ENCODE results near the gene HORMAD1.
"Not testable (repeated sequence)": the region's sequence is repeated elsewhere in the genome, so short reads cannot be mapped to it uniquely, and the experiment has no call there.

The HORMAD1 gene

GRCh38 chr1:150696995-150697927, 23.4 kb downstream of the HORMAD1 start, which contains the start of gene GOLPH3L:
Gene GOLPH3L (minus strand): TSS chr1:150697154. CDS start chr1:150694838, 2,316 bp downstream.
- DNase-seq, result peak; percentile 99

GRCh38 chr1:150696590-150696989, 24.1 kb downstream of the HORMAD1 start:
- no peak for DNase-seq

GRCh38 chr1:150696162-150696561, 24.5 kb downstream of the HORMAD1 start:
- DNase-seq, result no peak

- DNase-seq, result no peak
These were observed 25.1 kb downstream of the HORMAD1 start for GRCh38 chr1:150695561-150695960.

- no peak for DNase-seq
These were observed 28.0 kb downstream of the HORMAD1 start for GRCh38 chr1:150692720-150693119.

- no peak for DNase-seq
These were observed 31.9 kb downstream of the HORMAD1 start for GRCh38 chr1:150688763-150689162.

- DNase-seq, result no peak
These were observed 34.4 kb downstream of the HORMAD1 start for GRCh38 chr1:150686275-150686674.

- DNase-seq, result no peak
These were observed 36.8 kb downstream of the HORMAD1 start for GRCh38 chr1:150683914-150684313.

- DNase-seq, result no peak
These were observed 41.7 kb downstream of the HORMAD1 start for GRCh38 chr1:150678988-150679387.

- no peak for DNase-seq
These were observed 45.8 kb downstream of the HORMAD1 start for GRCh38 chr1:150674881-150675280.

GRCh38 chr1:150663321-150663720, 57.4 kb downstream of the HORMAD1 start:
- no peak for DNase-seq

GRCh38 chr1:150662811-150663210, 57.9 kb downstream of the HORMAD1 start:
- no peak for DNase-seq

- DNase-seq, result no peak
These were observed 59.5 kb downstream of the HORMAD1 start for GRCh38 chr1:150661156-150661555.

- no peak for DNase-seq
These were observed 60.1 kb downstream of the HORMAD1 start for GRCh38 chr1:150660584-150660983.

- DNase-seq, result not testable (repeated sequence)
These were observed 63.6 kb downstream of the HORMAD1 start for GRCh38 chr1:150657064-150657463.

- DNase-seq, result not testable (repeated sequence)
These were observed 66.1 kb downstream of the HORMAD1 start for GRCh38 chr1:150654635-150655034.

- no peak for DNase-seq
These were observed 70.5 kb downstream of the HORMAD1 start for GRCh38 chr1:150650193-150650592.

- DNase-seq, result no peak
These were observed 71.1 kb downstream of the HORMAD1 start for GRCh38 chr1:150649441-150650075.
